ENCODE results near the gene KCTD4. TPM values are rescaled to one million over a fixed set of nuclear protein-coding genes. Genes with fewer than 3 reads are reported as not detected.
"Not testable (repeated sequence)": the region's sequence is repeated elsewhere in the genome, so short reads cannot be mapped to it uniquely, and the experiment has no call there.

Gene KCTD4
- polyA plus RNA-seq, 1 donor (not counting 4 experiments of a cell fraction or from before 2014, with no cell fraction given): 0.39 TPM

DNA sequence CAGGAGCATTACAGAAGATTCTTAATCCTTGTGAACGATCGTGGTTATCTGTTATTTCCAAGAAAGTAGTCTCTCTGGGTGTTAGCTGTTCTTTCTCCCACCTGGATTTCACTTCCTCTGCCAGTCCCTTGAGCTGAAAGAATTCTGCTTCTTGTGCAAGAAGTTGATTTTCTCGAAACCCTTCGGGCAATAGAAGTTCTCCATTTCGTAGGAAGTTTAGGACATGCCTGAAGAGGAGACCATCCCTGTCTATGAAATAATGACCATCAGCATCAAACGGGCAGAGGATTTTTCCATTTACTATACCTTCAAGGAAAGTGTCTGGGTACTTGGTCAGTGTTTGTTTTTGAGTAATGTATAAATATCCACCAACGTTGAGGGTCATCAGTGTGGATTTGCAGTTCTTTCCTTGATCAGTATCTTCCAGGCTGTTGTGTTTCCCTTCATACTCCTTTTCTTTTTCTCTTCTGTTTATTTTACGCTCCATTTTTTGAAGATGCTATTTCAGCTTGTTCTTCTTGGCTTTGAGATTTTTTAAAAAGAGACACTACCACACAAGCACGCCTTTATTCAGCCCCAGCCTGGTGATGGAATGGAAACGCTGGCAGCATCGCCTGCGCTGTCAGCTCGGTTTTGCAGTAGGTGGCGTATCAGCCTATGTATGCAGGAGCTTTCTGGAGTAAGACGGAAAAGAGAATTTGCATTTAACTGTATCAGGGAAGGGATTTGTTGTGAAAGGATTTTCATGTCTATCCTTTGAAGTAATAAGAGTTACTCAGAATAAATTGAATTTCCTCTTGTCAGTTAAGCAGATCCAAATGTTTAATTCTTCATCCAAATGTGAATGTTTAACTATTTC is 6.5 kb downstream of the KCTD4 start:
- Histone ChIP-seq H3K4me3 (ENCODE audit: control insufficient read depth in 2 of 3, extremely low read depth in 1 of 3, insufficient read depth in 2 of 3, low read depth in 1 of 3, low read length in 3 of 3) (no peak overlapping the region), H3K36me3 (ENCODE audit: control insufficient read depth in 2 of 2, extremely low read depth in 1 of 2, insufficient read depth in 2 of 2, low read length in 2 of 2) (peaks cover 1 to 5% of the 10 kb centered on the region in 2 experiments), H4K20me1 (ENCODE audit: control insufficient read depth, extremely low read depth, insufficient read depth, low read length) (no peaks in the 10 kb centered on the region), H3K9ac (ENCODE audit: control insufficient read depth, extremely low read depth, insufficient read depth, low read length) (no peak overlapping the region), H3K4me2 (ENCODE audit: control insufficient read depth, extremely low read depth, insufficient read depth, low read depth, low read length) (no peak overlapping the region), H3K9me3 (ENCODE audit: control insufficient read depth, low read depth, low read length) (no peaks in the 10 kb centered on the region), H3K27ac (ENCODE audit: control insufficient read depth, insufficient read depth, low read length) (no peak overlapping the region), H3K27me3 (ENCODE audit: control insufficient read depth, extremely low read depth, insufficient read depth, low read length) (no peaks in the 10 kb centered on the region), H3K79me2 (ENCODE audit: control insufficient read depth, insufficient read depth, low read length) (peaks cover 27% of the 10 kb centered on the region), H3K4me1 (ENCODE audit: control insufficient read depth, extremely low read depth, insufficient read depth, low read length) (peaks cover 41% of the 10 kb centered on the region), H3K9me1 (ENCODE audit: control insufficient read depth, extremely low read depth, insufficient read depth, low read length) (no peaks in the 10 kb centered on the region), H2AFZ (ENCODE audit: control insufficient read depth, low read length) (no peak overlapping the region)
- no peak for DNase-seq (ENCODE audit: low read depth, low spot score)
- FAIRE-seq: peak; percentile 62
- dilution Hi-C loops (cut with MboI; ENCODE audit: extremely low pct_ligation_motif_present, low sequenced_read_pairs): no loop called here
- TF ChIP-seq, protein P1, sequence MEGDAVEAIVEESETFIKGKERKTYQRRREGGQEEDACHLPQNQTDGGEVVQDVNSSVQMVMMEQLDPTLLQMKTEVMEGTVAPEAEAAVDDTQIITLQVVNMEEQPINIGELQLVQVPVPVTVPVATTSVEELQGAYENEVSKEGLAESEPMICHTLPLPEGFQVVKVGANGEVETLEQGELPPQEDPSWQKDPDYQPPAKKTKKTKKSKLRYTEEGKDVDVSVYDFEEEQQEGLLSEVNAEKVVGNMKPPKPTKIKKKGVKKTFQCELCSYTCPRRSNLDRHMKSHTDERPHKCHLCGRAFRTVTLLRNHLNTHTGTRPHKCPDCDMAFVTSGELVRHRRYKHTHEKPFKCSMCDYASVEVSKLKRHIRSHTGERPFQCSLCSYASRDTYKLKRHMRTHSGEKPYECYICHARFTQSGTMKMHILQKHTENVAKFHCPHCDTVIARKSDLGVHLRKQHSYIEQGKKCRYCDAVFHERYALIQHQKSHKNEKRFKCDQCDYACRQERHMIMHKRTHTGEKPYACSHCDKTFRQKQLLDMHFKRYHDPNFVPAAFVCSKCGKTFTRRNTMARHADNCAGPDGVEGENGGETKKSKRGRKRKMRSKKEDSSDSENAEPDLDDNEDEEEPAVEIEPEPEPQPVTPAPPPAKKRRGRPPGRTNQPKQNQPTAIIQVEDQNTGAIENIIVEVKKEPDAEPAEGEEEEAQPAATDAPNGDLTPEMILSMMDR (optimal IDR thresholded peaks at IDR 0.05 in 1 of 3, IDR thresholded peaks at IDR 0.05 in 1 of 3, conservative IDR thresholded peaks at IDR 0.05 in 1 of 3; ENCODE audit: extremely low read depth in 1 of 3, insufficient read depth in 2 of 3, low read length in 3 of 3): peak in 1 of 3 experiments; percentile 55
- no peak for TF ChIP-seq EZH2 (IDR thresholded peaks at IDR 0.05; ENCODE audit: low read length)

DNA sequence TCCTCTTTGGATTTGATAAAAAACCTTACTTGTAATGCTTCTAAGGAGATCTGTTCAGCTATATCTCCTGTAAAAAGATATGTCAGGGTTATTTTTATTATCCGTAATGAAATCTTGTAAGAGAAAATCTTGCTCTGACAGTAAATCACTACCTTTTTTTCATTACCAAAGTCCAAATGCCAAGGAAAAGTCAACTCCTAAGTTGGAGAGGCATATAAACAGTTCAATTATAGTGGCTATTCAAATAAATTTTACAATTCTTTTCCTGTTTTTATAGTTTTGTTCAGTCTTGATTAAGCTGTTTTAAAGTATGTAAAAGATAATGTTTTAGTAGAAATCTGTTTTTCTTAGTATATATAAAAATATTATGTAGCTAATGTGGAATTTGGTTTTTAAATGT is 9.0 kb downstream of the KCTD4 start:
- Histone ChIP-seq H2AFZ (ENCODE audit: control insufficient read depth, low read length) (no peak overlapping the region), H3K27me3 (ENCODE audit: control insufficient read depth, extremely low read depth, insufficient read depth, low read length) (no peaks in the 10 kb centered on the region), H3K27ac (ENCODE audit: control insufficient read depth, insufficient read depth, low read length) (no peak overlapping the region), H3K9ac (ENCODE audit: control insufficient read depth, extremely low read depth, insufficient read depth, low read length) (no peak overlapping the region), H3K4me1 (ENCODE audit: control insufficient read depth, extremely low read depth, insufficient read depth, low read length) (peaks cover 29% of the 10 kb centered on the region), H4K20me1 (ENCODE audit: control insufficient read depth, extremely low read depth, insufficient read depth, low read length) (no peaks in the 10 kb centered on the region), H3K4me3 (ENCODE audit: control insufficient read depth in 2 of 3, extremely low read depth in 1 of 3, insufficient read depth in 2 of 3, low read depth in 1 of 3, low read length in 3 of 3) (no peak overlapping the region), H3K9me3 (ENCODE audit: control insufficient read depth, low read depth, low read length) (no peaks in the 10 kb centered on the region), H3K36me3 (ENCODE audit: control insufficient read depth in 2 of 2, extremely low read depth in 1 of 2, insufficient read depth in 2 of 2, low read length in 2 of 2) (peaks cover 0 to 1% of the 10 kb centered on the region in 2 experiments), H3K79me2 (ENCODE audit: control insufficient read depth, insufficient read depth, low read length) (peaks cover 15% of the 10 kb centered on the region), H3K4me2 (ENCODE audit: control insufficient read depth, extremely low read depth, insufficient read depth, low read depth, low read length) (no peak overlapping the region), H3K9me1 (ENCODE audit: control insufficient read depth, extremely low read depth, insufficient read depth, low read length) (no peaks in the 10 kb centered on the region)
- FAIRE-seq: no peak
- dilution Hi-C loops (cut with MboI; ENCODE audit: extremely low pct_ligation_motif_present, low sequenced_read_pairs): no loop called here
- DNase-seq (ENCODE audit: low read depth, low spot score): no peak
- TF ChIP-seq, protein P1 (optimal IDR thresholded peaks at IDR 0.05 in 1 of 3, IDR thresholded peaks at IDR 0.05 in 1 of 3, conservative IDR thresholded peaks at IDR 0.05 in 1 of 3; ENCODE audit: extremely low read depth in 1 of 3, insufficient read depth in 2 of 3, low read length in 3 of 3): no peak
- no peak for TF ChIP-seq EZH2 (IDR thresholded peaks at IDR 0.05; ENCODE audit: low read length)

DNA sequence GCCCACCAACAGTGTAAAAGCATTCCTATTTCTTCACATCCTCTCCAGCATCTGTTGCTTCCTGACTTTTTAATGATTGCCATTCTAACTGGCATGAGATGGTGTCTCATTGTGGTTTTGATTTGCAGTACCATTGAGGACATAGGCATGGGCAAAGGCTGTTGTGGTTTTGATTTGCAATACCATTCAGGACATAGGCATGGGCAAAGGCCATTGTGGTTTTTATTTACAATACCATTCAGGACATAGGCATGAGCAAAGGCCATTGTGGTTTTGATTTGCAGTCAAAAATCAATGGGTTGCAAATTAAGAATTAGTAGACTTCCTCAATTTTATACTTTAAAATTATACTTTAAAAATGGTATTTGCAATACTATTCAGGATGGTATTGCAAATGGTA is 11.3 kb downstream of the KCTD4 start:
- H3K9me1 ChIP-seq (ENCODE audit: control insufficient read depth, extremely low read depth, insufficient read depth, low read length); H4K20me1 ChIP-seq (ENCODE audit: control insufficient read depth, extremely low read depth, insufficient read depth, low read length); H3K9ac ChIP-seq (ENCODE audit: control insufficient read depth, extremely low read depth, insufficient read depth, low read length); H3K4me3 ChIP-seq (ENCODE audit: control insufficient read depth in 2 of 3, extremely low read depth in 1 of 3, insufficient read depth in 2 of 3, low read depth in 1 of 3, low read length in 3 of 3); dilution Hi-C loops (cut with MboI; ENCODE audit: extremely low pct_ligation_motif_present, low sequenced_read_pairs); H3K27me3 ChIP-seq (ENCODE audit: control insufficient read depth, extremely low read depth, insufficient read depth, low read length); H3K9me3 ChIP-seq (ENCODE audit: control insufficient read depth, low read depth, low read length); H3K4me2 ChIP-seq (ENCODE audit: control insufficient read depth, extremely low read depth, insufficient read depth, low read depth, low read length); H3K36me3 ChIP-seq (ENCODE audit: control insufficient read depth in 2 of 2, extremely low read depth in 1 of 2, insufficient read depth in 2 of 2, low read length in 2 of 2); H3K27ac ChIP-seq (ENCODE audit: control insufficient read depth, insufficient read depth, low read length); DNase-seq (ENCODE audit: low read depth, low spot score); H2AFZ ChIP-seq (ENCODE audit: control insufficient read depth, low read length): not testable (repeated sequence)
- FAIRE-seq: peak; percentile 75
- Histone ChIP-seq H3K79me2 (ENCODE audit: control insufficient read depth, insufficient read depth, low read length) (peaks cover 13% of the 10 kb centered on the region), H3K4me1 (ENCODE audit: control insufficient read depth, extremely low read depth, insufficient read depth, low read length) (peaks cover 12% of the 10 kb centered on the region)

Data from keratinocyte (primary cell).